ENCODE results near the gene APOBEC4. TPM values are rescaled to one million over a fixed set of nuclear protein-coding genes. Genes with fewer than 3 reads are reported as not detected.

Gene APOBEC4
- total and polyA plus RNA-seq, 2 of the 8 experiments (the other 6 are each of a cell fraction or from before 2014, with no cell fraction given), result not detected

GRCh38 chr1:183688341-183689060 lies 35.4 kb upstream of the APOBEC4 start:
- WGBS, 2 experiments (ENCODE audit: extremely low coverage in 1 of 2, insufficient coverage in 1 of 2, insufficient read length in 1 of 2, insufficient replicate concordance in 2 of 2, low coverage in 1 of 2, low lambda C conversion rate in 2 of 2, missing lambda C conversion rate in 1 of 2), result 96% methylated on average over 2 of the region's 2 CpGs; no CpG with 5 or more reads in 1 of the 2 experiments
- Histone ChIP-seq H3K4me3 (ENCODE audit: extremely low read depth in 1 of 4, insufficient read depth in 2 of 4, low read depth in 3 of 4, low read length in 4 of 4) (no peak overlapping the region), H3K9ac (replicated peaks in 1 of 4; ENCODE audit: extremely low read depth in 1 of 4, low read depth in 3 of 4, low read length in 3 of 4) (no peak overlapping the region), H3K27ac (ENCODE audit: low read depth, low read length) (no peak overlapping the region), H3K4ac (replicated peaks; ENCODE audit: insufficient read length, low read depth, low read length) (no peak overlapping the region), H2BK12ac (ENCODE audit: low read depth, low read length) (no peak overlapping the region), H3K36me3 (ENCODE audit: control insufficient read depth in 2 of 4, insufficient read depth in 4 of 4, low read length in 3 of 4) (no peaks in the 10 kb centered on the region), H2BK120ac (replicated peaks; ENCODE audit: low read depth, low read length) (no peak overlapping the region), H2BK5ac (ENCODE audit: low read depth, low read length) (no peak overlapping the region), H3K14ac (ENCODE audit: insufficient read length) (no peak overlapping the region), H3K18ac (ENCODE audit: extremely low read depth, low read length) (no peak overlapping the region), H4K20me1 (replicated peaks in 1 of 2; ENCODE audit: control insufficient read depth in 1 of 2, insufficient read depth in 2 of 2, low read length in 2 of 2) (no peaks in the 10 kb centered on the region), H3K23me2 (ENCODE audit: low read depth, low read length) (no peaks in the 10 kb centered on the region), H2BK15ac (ENCODE audit: low read length) (no peak overlapping the region), H3K23ac (ENCODE audit: insufficient read length) (no peak overlapping the region), H3K79me2 (ENCODE audit: control insufficient read depth in 1 of 2, insufficient read depth in 2 of 2, low read length in 2 of 2) (no peaks in the 10 kb centered on the region), H3K56ac (replicated peaks; ENCODE audit: insufficient read length, low read depth, low read length) (no peak overlapping the region), H2AK5ac (ENCODE audit: low read depth, low read length) (no peak overlapping the region), H2BK20ac (ENCODE audit: low read length) (no peak overlapping the region), H4K5ac (ENCODE audit: insufficient read length, low read depth, low read length) (no peak overlapping the region), H4K8ac (ENCODE audit: extremely low read depth, insufficient read depth, low read length) (no peak overlapping the region), H3K4me1 (replicated peaks in 1 of 4; ENCODE audit: control insufficient read depth in 3 of 4, insufficient read depth in 4 of 4, low read length in 3 of 4) (peaks cover 0 to 2% (median 0%) of the 10 kb centered on the region in 4 experiments; a peak in 1 of 7 replicates), H4K91ac (replicated peaks; ENCODE audit: insufficient read length, low read length) (no peak overlapping the region), H3K4me2 (ENCODE audit: insufficient read depth in 1 of 2, low read depth in 2 of 2, low read length in 2 of 2) (no peak overlapping the region), H3K9me3 (ENCODE audit: insufficient read depth in 2 of 2, low read depth in 1 of 2, low read length in 1 of 2) (no peaks in the 10 kb centered on the region), H3K79me1 (ENCODE audit: low read depth, low read length) (no peaks in the 10 kb centered on the region), H2AFZ (ENCODE audit: low read length) (no peak overlapping the region), H3K27me3 (replicated peaks in 1 of 4; ENCODE audit: control insufficient read depth in 3 of 4, extremely low read depth in 1 of 4, insufficient read depth in 3 of 4, low read length in 3 of 4) (no peaks in the 10 kb centered on the region)
- CTCF ChIA-PET (ENCODE audit: partially characterized antibody), result interaction anchor here (2.0 kb wide), 1 partner anchor 33 kb away, joined by 7 read pairs; no protein-coding TSS in a partner anchor
- POLR2A ChIA-PET (ENCODE audit: partially characterized antibody), result no interaction called here
- DNase-seq (ENCODE audit: low read depth in 1 of 2, low spot score in 2 of 2) (no peak), FAIRE-seq (no peak)
- TF ChIP-seq CBX8 (IDR thresholded peaks at IDR 0.05; ENCODE audit: borderline replicate concordance, low read depth, low read length), result no peak
- no peak for TF ChIP-seq USF2 (IDR thresholded peaks at IDR 0.05; ENCODE audit: low read length)
- TF ChIP-seq TEAD4 (IDR thresholded peaks at IDR 0.05; ENCODE audit: low read depth, low read length), result no peak
- TF ChIP-seq KDM1A (IDR thresholded peaks at IDR 0.05; ENCODE audit: borderline replicate concordance, low read length), result no peak
- TF ChIP-seq MAFK (IDR thresholded peaks at IDR 0.05; ENCODE audit: low read depth, low read length), result no peak
- TF ChIP-seq ATF2 (IDR thresholded peaks at IDR 0.05; ENCODE audit: low read length), result no peak
- no peak for TF ChIP-seq POLR2AphosphoS5 (IDR thresholded peaks at IDR 0.05; ENCODE audit: low read depth, low read length)
- no peak for TF ChIP-seq CEBPB (IDR thresholded peaks at IDR 0.05; ENCODE audit: low read depth, low read length)
- no peak for TF ChIP-seq ATF3 (IDR thresholded peaks at IDR 0.05; ENCODE audit: insufficient read depth, low read depth, low read length)
